ENCODE data around the gene HES5. TPM values are rescaled to one million over a fixed set of nuclear protein-coding genes. Genes with fewer than 3 reads are reported as not detected.

The HES5 gene
- total RNA-seq, 2 donors from 2014 or later, result 2.6 TPM; not detected in 1

- TF ChIP-seq CTCF (IDR thresholded peaks at IDR 0.05) (no peak), POLR2AphosphoS5 (IDR thresholded peaks at IDR 0.05) (no peak), POLR2A (IDR thresholded peaks at IDR 0.05) (no peak)
- Histone ChIP-seq H3K4me3 (peak overlapping the region; percentile 78 to 83), H3K4me1 (replicated peaks) (peaks cover 19% of the 10 kb centered on the region), H3K27me3 (replicated peaks; ENCODE audit: insufficient read depth) (no peaks in the 10 kb centered on the region), H3K27ac (peak overlapping the region; percentile 76 to 84), H3K36me3 (no peaks in the 10 kb centered on the region), H3K9me3 (no peaks in the 10 kb centered on the region)
- 48% methylated on average over 20 of the region's 20 CpGs for WGBS
- intact Hi-C loops (cut with DNase I), result loop anchor here (10.0 kb wide), 1 partner anchor 332 kb away; the partner anchor contains the start of gene FAAP20
- DNase-seq (ENCODE audit: low spot score), result no peak
Measured at GRCh38 chr1:2526824-2527555, 3.1 kb downstream of the HES5 start.

GRCh38 chr1:2525920-2526823, 3.9 kb downstream of the HES5 start, which contains the start of gene PANK4:
Gene PANK4 (minus strand): TSS chr1:2526596. CDS start chr1:2526587, 9 bp downstream.
- H3K4me1 ChIP-seq (replicated peaks), result peaks cover 18% of the 10 kb centered on the region
- intact Hi-C loops (cut with DNase I), result loop anchor here (10.0 kb wide), 1 partner anchor 331 kb away; the partner anchor contains the start of gene FAAP20

GRCh38 chr1:2525572-2525919, 4.5 kb downstream of the HES5 start:
- Histone ChIP-seq H3K4me1 (replicated peaks) (peaks cover 11% of the 10 kb centered on the region), H3K4me3 (peak overlapping the region; percentile 78 to 83), H3K36me3 (peaks cover 0 to 11% of the 10 kb centered on the region in 2 donors), H3K9me3 (no peaks in the 10 kb centered on the region), H3K27me3 (replicated peaks; ENCODE audit: insufficient read depth) (no peaks in the 10 kb centered on the region), H3K27ac (peak overlapping the region; percentile 76 to 84)
- intact Hi-C loops (cut with DNase I), result loop anchor here (10.0 kb wide), 1 partner anchor 331 kb away; the partner anchor contains the start of gene FAAP20
- 5% methylated on average over 18 of the region's 20 CpGs for WGBS
- TF ChIP-seq POLR2A (IDR thresholded peaks at IDR 0.05) (no peak), CTCF (IDR thresholded peaks at IDR 0.05) (no peak), POLR2AphosphoS5 (IDR thresholded peaks at IDR 0.05) (no peak)
- no peak for DNase-seq (ENCODE audit: low spot score)

More at GRCh38 chr1:2525920-2526823, 3.9 kb downstream of the HES5 start, which contains the start of gene PANK4:
- under 1% methylated on average over 62 of the region's 107 CpGs for WGBS
- DNase-seq (ENCODE audit: low spot score), result peak; percentile 92
- Histone ChIP-seq H3K27me3 (replicated peaks; ENCODE audit: insufficient read depth) (no peaks in the 10 kb centered on the region), H3K9me3 (no peaks in the 10 kb centered on the region), H3K27ac (peak within 1 kb of the TSS; percentile 76 to 84), H3K4me3 (peak within 1 kb of the TSS; percentile 78 to 83), H3K36me3 (peaks cover 0 to 4% of the 10 kb centered on the region in 2 donors)
- TF ChIP-seq POLR2AphosphoS5 (IDR thresholded peaks at IDR 0.05) (peak; percentile 52), POLR2A (IDR thresholded peaks at IDR 0.05) (peak; percentile 54), CTCF (IDR thresholded peaks at IDR 0.05) (peak in 2 of 4 experiments; percentile 45 to 60)

GRCh38 chr1:2523891-2524609, 6.0 kb downstream of the HES5 start:
- no peaks in the 10 kb centered on the region for H3K27me3 ChIP-seq (replicated peaks; ENCODE audit: insufficient read depth)
- intact Hi-C loops (cut with DNase I), result loop anchor here (10.0 kb wide), 1 partner anchor 329 kb away; the partner anchor contains the start of gene FAAP20
- no peak for DNase-seq (ENCODE audit: low spot score)
- TF ChIP-seq POLR2AphosphoS5 (IDR thresholded peaks at IDR 0.05) (no peak), POLR2A (IDR thresholded peaks at IDR 0.05) (no peak), CTCF (IDR thresholded peaks at IDR 0.05) (no peak)
- H3K9me3 ChIP-seq, result no peaks in the 10 kb centered on the region
- peaks cover 11% of the 10 kb centered on the region for H3K4me1 ChIP-seq (replicated peaks)
- H3K36me3 ChIP-seq, result peaks cover 12 to 25% of the 10 kb centered on the region in 2 donors
- no peak overlapping the region for H3K4me3 ChIP-seq
- no peak overlapping the region for H3K27ac ChIP-seq
- WGBS, result 65% methylated on average over 10 of the region's 10 CpGs

Measured in prostate gland (tissue), 2 donors.